Glomerular visceral epithelial cell (primary cell): ENCODE data around the gene ABCB11.
A peak's percentile ranks its signal among the peaks of the same experiment; 100 is the strongest.
"Not testable (repeated sequence)": the region's sequence is repeated elsewhere in the genome, so short reads cannot be mapped to it uniquely, and the experiment has no call there.

Source experiments
- DNase-seq: peaks from one replicate; pipeline ENCODE4 v3.0.0-alpha.2; 2016; ENCODE audit errors: extremely low spot score

Gene ABCB11

GRCh38 chr2:169031202-169031601 lies at the start of gene ABCB11:
ABCB11 (minus strand) TSS chr2:169031324; CDS start chr2:169018125, 13,199 bp downstream.
- DNase-seq, result no peak

- peak; percentile 91 for DNase-seq
Observed at GRCh38 chr2:169080250-169081069, 49.3 kb upstream of the ABCB11 start.

DNA sequence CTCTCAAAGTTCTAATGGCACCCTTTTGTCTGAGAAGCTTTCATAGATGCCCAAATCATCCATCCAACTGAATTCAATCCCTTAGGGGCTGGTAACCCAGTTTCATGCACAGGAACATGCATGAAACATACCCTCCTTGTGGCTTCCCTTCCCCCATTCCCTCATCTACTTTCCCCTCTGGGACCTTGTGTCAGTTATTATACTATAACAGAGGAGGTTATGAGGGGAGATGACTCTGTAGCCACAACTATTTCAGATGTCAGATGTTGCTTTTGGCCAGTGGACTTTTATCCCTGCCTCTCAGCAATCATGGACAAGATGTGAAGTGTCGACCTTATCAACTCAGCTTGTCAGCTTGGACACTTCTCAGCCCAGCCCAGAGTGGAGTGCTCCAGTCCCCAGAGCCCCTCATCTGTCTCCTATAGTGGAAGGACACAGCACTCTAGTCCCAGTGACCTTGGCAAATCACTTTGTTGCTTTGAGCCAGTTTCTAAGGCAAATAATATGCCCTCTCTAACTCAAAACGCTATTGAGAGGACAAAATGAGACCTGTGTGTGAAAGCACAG lies 46.6 kb upstream of the ABCB11 start:
- DNase-seq, result peak; percentile 70

GRCh38 chr2:169073963-169074751 lies 43.0 kb upstream of the ABCB11 start:
- DNase-seq, result peak; percentile 99

DNA sequence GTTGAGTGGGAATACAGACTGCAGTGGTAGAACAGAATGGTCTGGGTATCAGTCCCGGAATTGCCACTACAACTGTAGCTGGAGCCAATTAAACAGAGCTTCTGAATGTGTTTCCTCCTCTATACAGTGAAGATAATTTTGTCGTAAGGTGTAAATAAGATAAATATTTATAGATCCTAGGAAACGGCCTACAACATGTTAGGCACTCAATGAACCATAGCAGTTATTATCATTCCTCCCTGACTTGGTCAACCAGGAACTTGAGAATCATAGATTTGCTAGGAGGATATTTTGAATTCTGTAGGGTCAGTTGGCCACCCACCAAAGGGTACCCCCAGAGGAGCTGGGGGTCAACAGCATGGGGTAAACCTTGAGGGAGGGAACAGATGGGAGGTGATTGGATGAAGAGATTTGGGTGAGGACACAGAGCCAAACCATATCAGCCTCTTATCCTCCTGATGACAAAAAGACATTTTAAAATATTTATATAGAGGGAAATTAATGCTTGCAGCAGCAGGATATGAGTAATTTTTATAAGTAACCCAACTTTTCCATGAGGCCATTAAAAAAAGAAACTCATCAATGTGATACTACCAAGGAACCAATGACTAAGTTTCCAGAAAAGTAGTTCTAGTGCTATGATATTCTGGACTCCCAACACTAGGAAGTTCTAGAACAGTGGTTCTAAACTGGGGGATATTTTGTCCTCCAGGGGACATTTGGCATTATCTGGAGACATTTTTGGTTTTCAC lies 42.3 kb upstream of the ABCB11 start:
- DNase-seq, result peak; percentile 45

DNA sequence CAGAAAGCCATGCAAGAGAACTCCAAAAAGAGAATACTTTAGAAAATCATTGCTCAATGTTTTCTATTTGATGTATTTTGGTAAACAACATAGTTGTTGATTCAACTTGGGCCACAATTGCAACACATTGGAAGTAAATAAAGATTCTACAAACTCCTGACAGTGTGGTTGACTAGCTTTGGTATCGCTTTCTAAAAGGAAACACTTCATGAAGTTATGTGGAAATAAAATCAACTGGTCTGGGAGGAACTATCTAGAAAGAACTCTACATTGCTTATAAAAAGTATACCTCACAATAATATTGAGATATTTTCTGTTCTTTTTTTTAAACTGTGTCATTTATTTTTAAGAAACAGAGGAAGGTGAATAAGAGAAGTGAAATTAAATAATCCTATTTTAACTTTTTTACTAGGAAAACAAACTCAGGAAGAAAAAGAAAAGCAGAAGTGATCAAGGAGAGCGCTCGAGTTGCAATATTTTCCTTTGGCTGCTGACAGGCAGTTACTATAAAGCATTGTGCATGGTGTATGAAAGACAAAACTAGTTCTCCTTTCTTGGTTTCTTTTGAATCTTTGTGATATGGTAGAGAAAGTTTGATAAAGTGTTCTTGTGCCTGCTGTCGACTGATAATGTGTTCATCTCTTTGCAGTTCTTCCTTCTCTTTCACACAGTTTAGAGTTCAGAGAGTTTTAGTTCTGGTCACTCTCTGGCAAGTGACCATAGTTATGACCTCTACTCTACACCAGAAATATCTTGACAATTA lies 41.2 kb upstream of the ABCB11 start:
- no peak for DNase-seq

DNA sequence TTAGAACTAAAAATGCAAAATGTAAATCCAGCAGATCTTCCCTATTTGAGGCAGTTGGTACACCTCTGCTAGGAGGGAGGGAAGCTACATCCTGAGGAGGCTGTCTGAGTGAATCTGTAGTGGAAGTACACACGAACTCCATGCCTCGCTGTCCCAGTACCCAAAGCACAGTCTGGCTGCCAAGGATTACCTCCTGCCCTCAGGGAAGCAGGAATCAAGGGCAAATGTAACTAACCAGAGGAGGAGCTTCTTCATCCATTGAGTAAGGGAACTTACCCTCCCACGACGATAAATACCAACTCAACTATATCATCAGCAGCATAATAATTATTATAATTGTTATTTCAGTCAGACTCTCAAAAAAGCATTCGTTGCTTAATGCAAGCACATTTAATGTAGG lies 40.3 kb upstream of the ABCB11 start:
- no peak for DNase-seq

- no peak for DNase-seq
Observed at GRCh38 chr2:169069833-169070232, 38.7 kb upstream of the ABCB11 start.

DNA sequence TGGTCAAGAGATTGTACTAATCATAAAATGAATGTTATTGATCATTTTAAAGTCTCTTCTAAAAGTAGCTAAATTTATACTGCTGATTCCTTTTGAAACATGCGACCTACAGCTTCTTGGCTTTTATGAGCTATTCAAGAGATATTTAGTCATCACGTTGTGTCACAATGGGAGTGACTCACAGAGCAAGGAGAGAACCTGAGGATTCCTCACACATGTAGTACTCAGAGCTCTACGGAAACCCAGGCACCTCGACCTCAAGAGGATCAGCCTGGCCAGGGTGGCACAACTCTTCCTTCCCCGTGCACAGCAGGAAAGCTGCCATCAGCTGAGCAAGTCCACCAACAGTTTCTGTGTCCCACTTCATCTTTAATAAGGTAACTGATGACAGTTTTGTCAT lies 38.2 kb upstream of the ABCB11 start, which contains the start of gene DHRS9:
TSS of gene DHRS9 (plus strand) at position 223 of the 400 bp plus-strand sequence. CDS start 12,019 bp downstream, outside the sequence.
- peak; percentile 83 for DNase-seq

DNA sequence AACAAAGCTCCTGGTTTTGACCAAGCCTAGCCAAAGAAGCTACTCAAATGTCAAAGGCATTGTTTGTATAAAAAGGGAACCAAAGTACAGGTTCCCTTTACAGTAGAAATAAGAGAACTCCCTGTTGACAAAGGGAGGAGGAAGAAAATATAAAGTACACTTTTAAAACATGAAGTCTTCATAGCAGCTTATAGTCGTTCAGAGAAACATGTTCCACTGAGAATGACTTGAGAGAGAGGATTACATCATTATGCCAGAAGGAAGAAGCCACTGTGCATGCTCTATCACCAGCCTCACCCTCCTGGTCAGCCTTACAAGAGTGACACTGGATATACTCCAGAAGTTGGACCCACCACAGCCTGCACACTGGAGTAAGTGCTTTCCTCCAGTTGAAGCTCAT lies 35.8 kb upstream of the ABCB11 start:
- DNase-seq, result no peak

GRCh38 chr2:169065864-169066517 lies 34.9 kb upstream of the ABCB11 start:
- no peak for DNase-seq

- DNase-seq, result no peak
Observed at GRCh38 chr2:169065422-169065821, 34.3 kb upstream of the ABCB11 start.

GRCh38 chr2:169064199-169064598 lies 33.1 kb upstream of the ABCB11 start:
- DNase-seq, result not testable (repeated sequence)

DNA sequence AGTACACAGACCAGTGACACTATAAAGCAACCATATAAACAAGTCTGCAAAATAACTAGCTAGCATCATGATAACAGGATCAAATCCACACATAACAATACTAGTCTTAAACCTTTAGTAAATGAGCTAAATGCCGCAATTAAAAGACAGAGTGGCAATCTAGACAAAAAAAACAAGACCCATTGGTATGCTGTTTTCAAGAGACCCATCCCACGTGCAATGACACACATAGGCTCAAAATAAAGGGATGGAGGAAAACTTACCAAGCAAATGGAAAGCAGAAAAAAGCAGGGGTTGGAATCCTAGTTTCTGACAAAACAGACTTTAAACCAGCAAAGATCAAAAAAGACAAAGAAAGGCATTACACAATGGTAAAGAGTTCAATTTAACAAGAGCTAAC lies 23.5 kb upstream of the ABCB11 start:
- not testable (repeated sequence) for DNase-seq

DNA sequence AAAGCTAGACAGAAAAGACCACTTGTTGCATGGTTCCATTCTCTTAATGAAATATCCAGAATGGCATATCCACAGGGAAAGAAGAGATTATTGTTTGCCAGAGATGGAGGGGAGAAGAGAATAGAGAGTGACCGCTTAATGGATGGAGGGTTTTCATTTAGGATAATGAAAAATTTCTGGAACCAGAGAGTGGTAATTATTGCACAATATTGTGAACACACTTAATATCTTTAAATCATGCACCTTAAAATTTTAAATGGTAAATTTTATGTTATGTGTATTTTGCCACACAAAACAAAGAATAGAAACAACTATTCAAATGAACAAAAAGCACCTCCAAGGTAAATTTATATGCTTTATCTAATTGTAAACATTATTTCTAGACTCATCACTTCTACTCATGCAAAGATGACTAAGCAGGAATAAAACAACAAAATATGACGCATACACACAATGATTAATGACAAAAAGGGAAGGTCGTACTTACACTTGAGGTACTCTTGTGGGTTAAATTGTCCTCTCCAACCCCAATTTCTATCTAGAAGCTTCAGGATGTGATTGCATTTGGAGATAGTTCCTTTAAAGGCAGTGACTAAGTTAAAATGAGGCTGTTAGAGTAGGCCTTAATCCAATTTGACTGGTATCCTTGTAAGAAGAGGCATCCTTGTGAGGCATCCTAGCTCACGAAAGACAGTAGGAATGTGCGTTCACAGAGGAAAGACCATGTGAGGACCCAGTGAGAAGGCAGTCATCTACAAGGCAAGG lies 19.5 kb upstream of the ABCB11 start:
- no peak for DNase-seq

DNA sequence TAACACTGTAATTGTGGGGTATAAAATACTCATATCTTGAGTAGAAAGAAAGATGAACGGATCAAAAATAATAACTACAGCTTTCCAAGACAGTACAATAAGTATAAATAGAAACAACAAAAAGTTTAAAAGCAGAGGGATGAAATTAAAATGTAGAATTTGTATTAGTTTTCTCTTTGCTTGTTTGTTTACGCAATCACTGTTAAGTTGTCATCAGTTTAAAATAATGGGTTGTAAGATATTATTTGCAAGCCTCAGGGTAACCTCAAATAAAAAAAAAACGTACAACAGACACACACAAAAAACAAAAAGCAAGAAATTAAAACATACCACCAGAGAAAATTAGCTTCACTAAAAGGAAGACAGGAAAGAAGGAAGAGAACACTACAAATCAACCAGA lies 18.0 kb upstream of the ABCB11 start:
- no peak for DNase-seq

DNA sequence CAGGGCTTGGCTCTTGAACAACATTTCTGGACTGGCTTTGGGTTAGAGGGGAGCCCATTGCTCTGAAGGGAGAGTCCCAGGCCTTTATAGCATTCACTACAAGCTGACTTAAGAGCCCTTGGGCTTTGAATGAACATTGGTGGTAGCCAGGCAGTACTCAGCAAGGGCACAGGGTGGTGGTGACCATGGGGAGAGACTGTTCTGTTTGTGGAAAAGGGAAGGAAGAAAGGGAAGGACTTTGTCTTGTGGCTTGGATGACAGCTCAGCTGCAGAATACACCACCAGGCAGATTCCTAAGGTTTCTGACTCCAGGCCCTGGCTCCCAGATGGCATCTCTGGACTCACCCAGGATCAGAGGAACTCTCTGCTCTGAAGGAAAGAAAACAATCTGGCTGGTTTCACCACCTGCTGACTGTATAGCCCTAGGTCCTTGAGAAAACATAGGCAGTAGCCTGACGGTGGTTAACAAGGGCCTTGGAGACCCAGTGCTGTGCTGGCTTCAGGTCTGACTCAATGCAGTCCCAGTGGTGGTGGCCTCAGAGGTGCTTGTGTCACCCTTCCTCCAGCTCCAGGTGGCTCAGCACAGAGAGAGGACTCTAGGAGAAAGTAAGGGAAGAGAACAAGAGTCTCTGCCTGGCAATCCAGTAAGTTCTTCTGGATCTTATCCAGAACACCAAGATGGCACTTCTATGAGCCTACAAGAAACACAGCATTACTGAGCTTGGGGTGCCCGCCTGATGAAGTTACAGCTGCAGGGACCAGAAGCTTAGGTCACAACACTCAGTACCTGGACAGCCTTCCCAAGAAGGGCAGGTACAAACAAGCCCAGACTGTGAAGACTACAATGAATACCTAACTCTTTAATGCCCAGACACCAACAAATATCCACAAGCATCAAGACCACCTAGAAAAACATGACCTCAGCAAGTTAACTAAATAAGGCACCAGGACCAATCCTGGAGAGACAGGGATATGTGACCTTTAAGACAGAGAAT lies 16.4 kb upstream of the ABCB11 start:
- no peak for DNase-seq

DNA sequence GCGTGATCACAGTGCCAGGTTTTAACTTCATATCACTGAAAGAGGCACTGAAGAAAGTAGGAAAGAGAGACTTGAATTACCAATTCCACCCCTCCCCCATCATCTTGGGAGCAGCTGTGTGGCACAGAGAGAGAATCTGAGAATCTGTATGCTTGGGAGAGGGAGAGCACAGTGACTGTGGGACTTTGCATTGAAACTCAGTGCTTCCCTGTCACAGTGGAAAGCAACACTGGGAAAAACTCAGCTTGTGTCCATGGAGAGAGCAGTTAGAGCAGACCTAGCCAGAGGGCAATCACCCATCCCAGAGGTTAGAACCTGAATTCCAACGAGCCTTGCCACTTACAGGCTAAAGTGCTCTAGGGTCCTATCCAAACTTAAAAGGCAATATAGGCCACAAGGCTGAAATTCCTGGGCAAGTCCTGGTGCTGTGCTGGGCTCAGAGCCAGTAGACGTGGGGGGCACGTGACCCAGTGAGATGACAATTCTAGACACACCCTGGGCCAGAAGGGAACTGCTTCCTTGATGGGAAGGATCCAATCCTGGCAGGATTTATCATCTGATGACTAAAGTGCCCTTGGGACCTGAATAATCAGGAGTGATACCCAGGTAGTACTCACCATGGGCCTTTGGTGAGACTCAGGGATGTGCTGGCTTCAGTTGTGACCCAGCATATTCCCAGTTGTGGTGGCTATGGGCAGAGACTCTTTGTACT lies 15.5 kb upstream of the ABCB11 start:
- no peak for DNase-seq
